Measurements from ENCODE around the gene SGMS1.
"Not testable (repeated sequence)": the region's sequence is repeated elsewhere in the genome, so short reads cannot be mapped to it uniquely, and the experiment has no call there.

The SGMS1 gene

DNA sequence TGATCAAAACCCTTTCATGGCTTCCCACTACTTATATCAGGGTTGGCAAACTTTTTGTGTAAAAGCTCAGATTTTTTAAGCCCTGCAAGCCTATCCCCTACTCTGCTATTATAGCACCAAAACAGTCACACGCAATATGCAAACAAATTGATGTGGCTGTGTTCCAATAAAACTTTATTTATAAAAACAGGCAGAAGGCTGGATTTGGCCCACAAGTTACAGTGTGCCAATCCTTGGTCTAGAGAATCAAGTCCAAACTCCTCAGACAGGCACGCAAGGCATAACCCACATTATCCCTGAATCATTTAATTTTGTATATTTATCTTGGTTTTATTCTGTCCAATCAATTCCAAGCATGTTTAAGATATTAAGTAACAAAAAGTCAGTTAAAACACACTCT, 71.9 kb downstream of the SGMS1 start:
- H3K4me3 ChIP-seq (replicated peaks in 1 of 2; ENCODE audit: low read depth in 2 of 2, low read length in 2 of 2), result no peak overlapping the region
- TF ChIP-seq, protein P1, sequence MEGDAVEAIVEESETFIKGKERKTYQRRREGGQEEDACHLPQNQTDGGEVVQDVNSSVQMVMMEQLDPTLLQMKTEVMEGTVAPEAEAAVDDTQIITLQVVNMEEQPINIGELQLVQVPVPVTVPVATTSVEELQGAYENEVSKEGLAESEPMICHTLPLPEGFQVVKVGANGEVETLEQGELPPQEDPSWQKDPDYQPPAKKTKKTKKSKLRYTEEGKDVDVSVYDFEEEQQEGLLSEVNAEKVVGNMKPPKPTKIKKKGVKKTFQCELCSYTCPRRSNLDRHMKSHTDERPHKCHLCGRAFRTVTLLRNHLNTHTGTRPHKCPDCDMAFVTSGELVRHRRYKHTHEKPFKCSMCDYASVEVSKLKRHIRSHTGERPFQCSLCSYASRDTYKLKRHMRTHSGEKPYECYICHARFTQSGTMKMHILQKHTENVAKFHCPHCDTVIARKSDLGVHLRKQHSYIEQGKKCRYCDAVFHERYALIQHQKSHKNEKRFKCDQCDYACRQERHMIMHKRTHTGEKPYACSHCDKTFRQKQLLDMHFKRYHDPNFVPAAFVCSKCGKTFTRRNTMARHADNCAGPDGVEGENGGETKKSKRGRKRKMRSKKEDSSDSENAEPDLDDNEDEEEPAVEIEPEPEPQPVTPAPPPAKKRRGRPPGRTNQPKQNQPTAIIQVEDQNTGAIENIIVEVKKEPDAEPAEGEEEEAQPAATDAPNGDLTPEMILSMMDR (IDR thresholded peaks at IDR 0.05; ENCODE audit: low read depth, low read length), result no peak
- DNase-seq (ENCODE audit: low read depth in 2 of 2), result no peak

DNA sequence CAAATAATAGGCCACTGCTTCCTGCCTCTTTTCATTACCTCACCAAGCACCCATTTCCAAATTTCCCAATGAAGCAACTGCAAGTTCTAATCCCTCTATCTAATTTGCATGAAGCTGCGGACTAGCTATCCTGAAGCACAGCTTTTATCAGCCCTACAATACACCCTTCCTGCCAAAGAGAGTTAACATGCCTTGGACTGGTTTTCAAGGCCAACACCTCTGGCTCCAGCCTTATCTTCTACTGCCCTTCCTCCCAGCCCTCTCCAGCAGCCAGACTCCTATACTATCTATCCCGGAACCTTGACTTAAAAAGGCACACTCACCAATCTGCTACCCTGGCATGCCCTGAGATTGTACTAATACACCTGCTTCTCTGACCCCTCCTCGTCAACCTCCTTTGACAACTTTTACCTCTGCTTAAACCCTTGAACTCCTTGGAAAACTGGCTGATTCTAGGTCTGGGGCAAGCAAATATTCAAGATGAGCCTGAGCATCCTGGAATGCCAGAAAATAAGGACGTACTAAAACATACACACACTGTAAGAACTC, 73.4 kb downstream of the SGMS1 start:
- TF ChIP-seq, protein P1 (IDR thresholded peaks at IDR 0.05; ENCODE audit: low read depth, low read length), result no peak
- peak; percentile 34 to 70 for DNase-seq (ENCODE audit: low read depth in 2 of 2)
- no peak overlapping the region for H3K4me3 ChIP-seq (replicated peaks in 1 of 2; ENCODE audit: low read depth in 2 of 2, low read length in 2 of 2)

DNA sequence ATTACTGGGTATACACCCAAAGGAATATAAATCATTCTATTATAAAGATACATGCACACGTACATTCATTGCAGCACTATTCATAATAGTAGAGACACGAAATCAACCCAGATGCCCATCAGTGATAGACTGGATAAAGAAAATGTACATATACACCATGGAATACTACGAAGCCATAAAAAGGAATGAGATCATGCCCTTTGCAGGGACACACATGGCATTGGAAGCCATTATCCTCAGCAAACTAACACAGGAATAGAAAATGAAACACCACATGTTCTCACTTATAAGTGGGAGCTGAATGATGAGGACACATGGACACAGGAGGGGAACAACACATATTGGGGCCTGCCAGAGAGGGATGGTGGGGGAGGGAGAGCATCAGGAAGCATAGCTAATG, 74.6 kb downstream of the SGMS1 start:
- not testable (repeated sequence) for DNase-seq (ENCODE audit: low read depth in 2 of 2); H3K4me3 ChIP-seq (replicated peaks in 1 of 2; ENCODE audit: low read depth in 2 of 2, low read length in 2 of 2)

DNA sequence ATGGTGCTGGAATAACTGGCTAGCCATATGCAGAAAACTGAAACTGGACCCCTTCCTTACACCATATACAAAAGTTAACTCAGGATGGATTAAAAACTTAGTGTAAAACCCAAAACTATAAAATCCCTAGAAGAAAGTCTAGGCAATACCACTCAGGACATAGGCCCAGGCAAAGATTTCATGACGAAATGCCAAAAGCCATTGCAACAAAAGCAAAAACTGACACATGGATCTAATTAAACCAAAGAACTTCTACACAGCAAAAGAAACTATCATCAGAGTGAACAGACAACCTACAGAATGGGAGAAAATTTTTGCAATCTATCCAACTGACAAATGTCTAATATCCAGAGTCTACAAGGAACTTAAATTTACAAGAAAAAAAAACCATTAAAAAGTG, 75.3 kb downstream of the SGMS1 start:
- not testable (repeated sequence) for DNase-seq (ENCODE audit: low read depth in 2 of 2); H3K4me3 ChIP-seq (replicated peaks in 1 of 2; ENCODE audit: low read depth in 2 of 2, low read length in 2 of 2)

DNA sequence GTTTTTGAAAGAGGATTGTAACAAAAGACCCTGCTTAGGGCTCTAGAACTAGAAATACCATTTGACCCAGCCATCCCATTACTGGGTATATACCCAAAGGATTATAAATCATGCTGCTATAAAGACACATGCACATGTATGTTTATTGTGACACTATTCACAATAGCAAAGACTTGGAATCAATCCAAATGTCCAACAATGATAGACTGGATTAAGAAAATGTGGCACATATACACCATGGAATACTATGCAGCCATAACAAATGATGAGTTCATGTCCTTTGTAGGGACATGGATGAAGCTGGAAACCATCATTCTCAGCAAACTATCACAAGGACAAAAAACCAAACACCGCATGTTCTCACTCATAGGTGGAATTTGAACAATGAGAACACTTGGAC, 77.5 kb downstream of the SGMS1 start:
- not testable (repeated sequence) for DNase-seq (ENCODE audit: low read depth in 2 of 2); H3K4me3 ChIP-seq (replicated peaks in 1 of 2; ENCODE audit: low read depth in 2 of 2, low read length in 2 of 2)

DNA sequence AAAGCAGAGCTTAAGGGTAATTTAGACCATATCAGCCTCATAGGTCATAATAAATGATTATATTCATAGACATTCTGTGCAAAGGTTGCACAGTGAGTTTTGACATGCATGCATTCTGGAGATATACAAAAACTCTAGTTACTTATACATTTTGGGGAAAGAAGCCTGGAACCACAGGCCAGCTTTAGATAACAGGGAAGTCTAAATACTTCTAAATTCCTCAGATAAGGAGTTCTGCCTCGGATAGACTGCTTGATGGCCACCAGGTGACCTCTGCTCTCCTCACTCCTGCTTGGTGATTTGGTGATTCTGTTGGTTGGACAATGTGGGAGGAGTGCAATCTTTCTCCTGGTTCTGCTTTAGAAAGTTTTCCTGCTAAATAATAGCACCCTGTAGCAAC, 77.9 kb downstream of the SGMS1 start:
- DNase-seq (ENCODE audit: low read depth in 2 of 2), result no peak
- TF ChIP-seq, protein P1 (IDR thresholded peaks at IDR 0.05; ENCODE audit: low read depth, low read length), result no peak
- no peak overlapping the region for H3K4me3 ChIP-seq (replicated peaks in 1 of 2; ENCODE audit: low read depth in 2 of 2, low read length in 2 of 2)

DNA sequence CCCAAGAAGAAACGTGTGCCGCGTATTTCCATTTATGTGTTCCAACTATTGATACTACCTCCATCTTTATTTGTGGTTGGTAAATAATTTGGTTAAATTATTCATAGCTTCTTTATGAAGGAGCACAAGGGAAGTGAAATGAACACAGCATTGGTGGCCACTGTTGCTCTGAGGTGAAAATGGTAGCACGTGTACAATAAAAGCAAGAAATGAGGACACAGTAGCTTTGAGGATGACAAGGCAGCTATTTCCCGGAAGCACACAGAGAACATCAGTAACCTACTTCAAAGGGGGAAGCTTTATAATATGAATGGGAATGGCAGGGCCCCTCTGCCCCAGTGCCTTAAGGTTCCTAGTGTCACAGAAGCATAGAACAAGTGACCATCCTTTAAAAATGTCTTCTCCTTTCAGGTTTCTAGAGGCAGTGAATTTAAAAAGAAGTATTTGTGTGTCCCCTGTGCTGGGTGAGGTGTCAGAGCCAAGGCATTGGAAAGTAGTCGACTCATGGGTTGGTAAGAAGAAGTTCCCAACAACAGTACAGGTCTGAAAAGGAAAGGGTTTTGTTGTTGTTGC, 78.8 kb downstream of the SGMS1 start:
- TF ChIP-seq, protein P1 (IDR thresholded peaks at IDR 0.05; ENCODE audit: low read depth, low read length), result no peak
- DNase-seq (ENCODE audit: low read depth in 2 of 2), result no peak
- H3K4me3 ChIP-seq (replicated peaks in 1 of 2; ENCODE audit: low read depth in 2 of 2, low read length in 2 of 2), result no peak overlapping the region

DNA sequence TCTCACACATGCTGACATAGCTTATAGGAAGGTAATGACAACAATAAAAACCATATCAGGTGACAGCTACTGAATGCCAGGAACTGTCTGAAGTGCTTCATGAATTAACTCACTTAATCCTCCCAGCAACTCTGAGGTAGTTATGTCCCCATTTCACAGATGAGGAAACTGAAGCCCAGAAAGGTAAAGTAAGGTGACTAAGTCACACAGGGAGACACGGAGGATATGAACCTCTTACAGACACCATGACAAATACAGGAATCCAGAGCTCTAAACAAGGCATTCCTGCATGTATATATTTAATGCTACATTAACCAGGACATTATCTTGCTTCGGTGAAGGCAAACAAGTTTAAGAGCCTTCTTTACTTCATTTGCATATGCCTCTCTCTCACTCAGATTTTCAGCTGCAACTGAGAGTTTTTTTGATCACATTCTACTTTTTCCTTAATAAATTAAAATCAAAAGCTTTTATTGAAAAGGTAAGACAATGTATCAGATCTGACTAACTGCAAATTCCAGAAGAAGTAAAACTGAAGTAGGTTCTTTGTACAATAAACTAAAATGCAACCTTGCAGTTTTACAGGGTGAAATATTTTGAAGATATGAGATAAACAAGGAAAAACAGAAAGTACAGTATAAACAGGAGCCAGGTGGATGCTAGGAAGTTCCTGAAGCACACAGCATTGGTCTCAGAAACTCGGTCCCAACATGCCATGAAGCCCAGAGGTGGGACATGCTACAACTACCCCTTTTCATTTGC, 79.5 kb downstream of the SGMS1 start:
- no peak overlapping the region for H3K4me3 ChIP-seq (replicated peaks in 1 of 2; ENCODE audit: low read depth in 2 of 2, low read length in 2 of 2)
- DNase-seq (ENCODE audit: low read depth in 2 of 2), result no peak
- TF ChIP-seq, protein P1 (IDR thresholded peaks at IDR 0.05; ENCODE audit: low read depth, low read length), result no peak
